ENCODE results near the gene IL1RAPL2. TPM values are rescaled to one million over a fixed set of nuclear protein-coding genes. Genes with fewer than 3 reads are reported as not detected.

IL1RAPL2 gene
- total RNA-seq, 1 donor from 2014 or later = not detected

DNA sequence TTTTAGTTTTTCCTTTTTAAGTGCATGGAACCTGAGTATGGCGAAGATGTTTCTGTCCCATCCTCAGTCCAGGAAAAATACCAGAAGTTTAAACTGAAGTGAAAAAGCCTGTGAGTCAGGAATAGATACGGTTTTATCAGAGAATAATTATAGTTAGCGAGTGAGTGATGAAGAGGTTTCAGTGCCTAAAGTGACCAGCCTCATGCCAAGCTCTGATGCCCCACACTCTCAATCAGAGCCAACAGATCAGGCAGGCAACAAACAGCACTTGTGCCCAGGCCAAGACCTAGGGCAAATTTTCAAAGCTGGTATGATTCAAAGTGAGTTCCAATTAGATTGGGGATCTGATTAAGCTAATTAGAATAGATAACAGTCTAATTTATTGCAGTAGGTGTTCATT lies 1043.5 kb downstream of the IL1RAPL2 start:
- H3K79me2 ChIP-seq (ENCODE audit: low read depth) = no peaks in the 10 kb centered on the region
- H3K4me3 Mint-ChIP-seq = no peak overlapping the region

DNA sequence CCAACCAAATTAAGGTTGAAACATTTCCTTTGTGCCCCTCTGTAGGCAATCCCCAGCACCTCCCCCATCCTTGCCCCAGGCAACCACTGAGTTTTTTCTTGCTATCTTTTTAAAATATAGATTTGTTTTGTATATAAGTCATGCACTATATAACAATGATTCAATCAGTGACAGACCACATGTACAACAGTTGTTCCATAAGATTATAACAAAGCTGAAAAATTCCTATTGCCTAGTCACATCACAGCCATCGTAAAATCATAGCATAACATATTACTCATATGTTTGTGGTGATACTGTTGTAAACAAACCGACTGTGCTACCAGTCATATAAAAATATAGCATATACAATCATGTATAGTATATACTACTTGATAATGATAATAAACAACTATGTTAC lies 1044.4 kb downstream of the IL1RAPL2 start:
- no peaks in the 10 kb centered on the region for H3K36me3 Mint-ChIP-seq
- H3K9ac ChIP-seq = no peak overlapping the region
- peaks cover 5% of the 10 kb centered on the region for H3K9me3 ChIP-seq (ENCODE audit: low read depth)

More for the DNA sequence above, 1043.5 kb downstream of the IL1RAPL2 start:
- H3K4me3 ChIP-seq = no peak overlapping the region
- DNase-seq (ENCODE audit: low spot score) = no peak
- H3K36me3 ChIP-seq = no peaks in the 10 kb centered on the region
- no peak overlapping the region for H3K9ac ChIP-seq
- Mint-ChIP-seq H3K4me1 (no peaks in the 10 kb centered on the region), H3K27me3 (ENCODE audit: insufficient read depth, low read depth) (no peaks in the 10 kb centered on the region), H3K27ac (no peak overlapping the region), H3K36me3 (no peaks in the 10 kb centered on the region), H3K9me3 (peaks cover 2% of the 10 kb centered on the region)
- H3K27ac ChIP-seq = no peak overlapping the region
- no peak overlapping the region for H2AFZ ChIP-seq (replicated peaks)
- no peaks in the 10 kb centered on the region for H3K4me1 ChIP-seq
- H4K20me1 ChIP-seq (ENCODE audit: low read depth) = no peaks in the 10 kb centered on the region
- no peak overlapping the region for H3K4me2 ChIP-seq
- H3K27me3 ChIP-seq = no peaks in the 10 kb centered on the region
- no peaks in the 10 kb centered on the region for H3F3A ChIP-seq (ENCODE audit: low read depth)
- peaks cover 5% of the 10 kb centered on the region for H3K9me3 ChIP-seq (ENCODE audit: low read depth)
- TF ChIP-seq EZH2 (IDR thresholded peaks at IDR 0.05) = no peak
- no peak for TF ChIP-seq EZH2phosphoT487 (IDR thresholded peaks at IDR 0.05)
- TF ChIP-seq, protein P1, sequence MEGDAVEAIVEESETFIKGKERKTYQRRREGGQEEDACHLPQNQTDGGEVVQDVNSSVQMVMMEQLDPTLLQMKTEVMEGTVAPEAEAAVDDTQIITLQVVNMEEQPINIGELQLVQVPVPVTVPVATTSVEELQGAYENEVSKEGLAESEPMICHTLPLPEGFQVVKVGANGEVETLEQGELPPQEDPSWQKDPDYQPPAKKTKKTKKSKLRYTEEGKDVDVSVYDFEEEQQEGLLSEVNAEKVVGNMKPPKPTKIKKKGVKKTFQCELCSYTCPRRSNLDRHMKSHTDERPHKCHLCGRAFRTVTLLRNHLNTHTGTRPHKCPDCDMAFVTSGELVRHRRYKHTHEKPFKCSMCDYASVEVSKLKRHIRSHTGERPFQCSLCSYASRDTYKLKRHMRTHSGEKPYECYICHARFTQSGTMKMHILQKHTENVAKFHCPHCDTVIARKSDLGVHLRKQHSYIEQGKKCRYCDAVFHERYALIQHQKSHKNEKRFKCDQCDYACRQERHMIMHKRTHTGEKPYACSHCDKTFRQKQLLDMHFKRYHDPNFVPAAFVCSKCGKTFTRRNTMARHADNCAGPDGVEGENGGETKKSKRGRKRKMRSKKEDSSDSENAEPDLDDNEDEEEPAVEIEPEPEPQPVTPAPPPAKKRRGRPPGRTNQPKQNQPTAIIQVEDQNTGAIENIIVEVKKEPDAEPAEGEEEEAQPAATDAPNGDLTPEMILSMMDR (IDR thresholded peaks at IDR 0.05) = no peak

GRCh38 chrX:105618393-105619101 lies 1052.5 kb downstream of the IL1RAPL2 start:
- Histone ChIP-seq H2AFZ (replicated peaks) (no peak overlapping the region), H3K79me2 (ENCODE audit: low read depth) (no peaks in the 10 kb centered on the region), H3K27ac (no peak overlapping the region), H3K4me2 (no peak overlapping the region), H3K4me1 (no peaks in the 10 kb centered on the region), H3F3A (ENCODE audit: low read depth) (no peaks in the 10 kb centered on the region), H3K4me3 (no peak overlapping the region), H3K27me3 (no peaks in the 10 kb centered on the region), H3K36me3 (no peaks in the 10 kb centered on the region), H4K20me1 (ENCODE audit: low read depth) (no peaks in the 10 kb centered on the region), H3K9ac (no peak overlapping the region), H3K9me3 (ENCODE audit: low read depth) (no peaks in the 10 kb centered on the region)
- TF ChIP-seq EZH2 (IDR thresholded peaks at IDR 0.05) (no peak), EZH2phosphoT487 (IDR thresholded peaks at IDR 0.05) (no peak)
- TF ChIP-seq, protein P1 (IDR thresholded peaks at IDR 0.05) = no peak
- Mint-ChIP-seq H3K36me3 (no peaks in the 10 kb centered on the region), H3K4me1 (no peaks in the 10 kb centered on the region), H3K4me3 (no peak overlapping the region), H3K27me3 (ENCODE audit: insufficient read depth, low read depth) (no peaks in the 10 kb centered on the region), H3K9me3 (no peaks in the 10 kb centered on the region), H3K27ac (no peak overlapping the region)
- DNase-seq (ENCODE audit: low spot score) = no peak

More for the DNA sequence above, 1044.4 kb downstream of the IL1RAPL2 start:
- Histone ChIP-seq H4K20me1 (ENCODE audit: low read depth) (no peaks in the 10 kb centered on the region), H3K4me1 (no peaks in the 10 kb centered on the region), H3K4me2 (no peak overlapping the region), H2AFZ (replicated peaks) (no peak overlapping the region), H3K79me2 (ENCODE audit: low read depth) (no peaks in the 10 kb centered on the region), H3F3A (ENCODE audit: low read depth) (no peaks in the 10 kb centered on the region), H3K27me3 (no peaks in the 10 kb centered on the region), H3K27ac (no peak overlapping the region), H3K36me3 (no peaks in the 10 kb centered on the region), H3K4me3 (no peak overlapping the region)
- Mint-ChIP-seq H3K9me3 (no peaks in the 10 kb centered on the region), H3K4me3 (no peak overlapping the region), H3K27ac (no peak overlapping the region), H3K4me1 (no peaks in the 10 kb centered on the region), H3K27me3 (ENCODE audit: insufficient read depth, low read depth) (no peaks in the 10 kb centered on the region)
- TF ChIP-seq EZH2phosphoT487 (IDR thresholded peaks at IDR 0.05) (no peak), EZH2 (IDR thresholded peaks at IDR 0.05) (no peak)
- TF ChIP-seq, protein P1 (IDR thresholded peaks at IDR 0.05) = no peak
- no peak for DNase-seq (ENCODE audit: low spot score)

Measured in neural progenitor cell (in vitro differentiated cells).